K562 (cell line): ENCODE data around the gene CTDSPL. TPM values are rescaled to one million over a fixed set of nuclear protein-coding genes. Genes with fewer than 3 reads are reported as not detected.
A peak's percentile ranks its signal among the peaks of the same experiment; 100 is the strongest.

Source experiments
- EHMT2 ChIP-seq: fragments of 450-650 bp; IDR thresholded peaks from 2 replicates; pipeline ENCODE4 v1.6.1; 2018; ENCODE audit warnings: antibody characterized with exemption
- HNRNPUL1 ChIP-seq: fragments of 200-400 bp; formaldehyde crosslinking; IDR thresholded peaks from 2 replicates; pipeline ENCODE4 v1.6.1; 2017; ENCODE audit warnings: low read length
- NEUROD1 ChIP-seq: fragments of 150-350 bp; IDR thresholded peaks from 2 replicates; pipeline ENCODE4 v1.6.1; 2014; ENCODE audit warnings: borderline replicate concordance, low read length, low read depth; ENCODE audit not compliant: partially characterized antibody
- NR2C2 ChIP-seq, 2 experiments: fragments of 200-800 bp in 1 of 2; sonication (Bioruptor generic) in 1 of 2; sonication (generic) in 1 of 2; formaldehyde crosslinking in 1 of 2; IDR thresholded peaks; 2 replicates each; pipeline versions ENCODE4 v1.6.1 to v1.8.0; 2016 to 2022; ENCODE audit warnings: mild to moderate bottlenecking in 1 of 2, missing compliant biosample characterization in 1 of 2, missing genetic modification characterization in 1 of 2, missing genetic modification reagents in 1 of 2
- PYGO2 ChIP-seq: fragments of 450-650 bp; IDR thresholded peaks from 2 replicates; pipeline ENCODE4 v1.6.1; 2016; ENCODE audit warnings: mild to moderate bottlenecking, missing genetic modification characterization, moderate library complexity, missing compliant biosample characterization
- RB1 ChIP-seq: fragments of 450-650 bp; IDR thresholded peaks from 2 replicates; pipeline ENCODE4 v1.6.1; 2017; ENCODE audit warnings: low read depth, mild to moderate bottlenecking
- RBFOX2 ChIP-seq: fragments of 200-400 bp; formaldehyde crosslinking; IDR thresholded peaks from 2 replicates; pipeline ENCODE4 v1.6.1; 2017; ENCODE audit warnings: low read depth, mild to moderate bottlenecking, low read length, moderate library complexity
- TAF9B ChIP-seq: fragments of 450-650 bp; IDR thresholded peaks from 2 replicates; pipeline ENCODE4 v1.6.1; 2018; ENCODE audit warnings: mild to moderate bottlenecking; ENCODE audit not compliant: partially characterized antibody
- XRCC3 ChIP-seq: fragments of 450-650 bp; IDR thresholded peaks from 2 replicates; pipeline ENCODE4 v1.6.1; 2017; ENCODE audit warnings: mild to moderate bottlenecking, moderate library complexity
- ZSCAN32 ChIP-seq: fragments of 450-650 bp; formaldehyde crosslinking; IDR thresholded peaks from 2 replicates; pipeline ENCODE4 v1.4.0; 2020; ENCODE audit warnings: mild to moderate bottlenecking, moderate library complexity
- polyA plus RNA-seq, 8 experiments: library from polyadenylated mRNA; depleted of rRNA in 4 of 8; stranded (reverse) in 5 of 8; unstranded in 3 of 8; fragments of >200 nt; fragmentation: Nextera tagmentation in 2 of 8; fragmentation: Illumina TruSeq in 1 of 8; extraction: Ambion mirVana in 2 of 8; extraction: Trizol in 1 of 8; gene quantifications; 2 replicates each; pipeline versions ENCODE4 v1.2.1 to v1.2.3, GENCODE V29; 2011 to 2014; ENCODE audit warnings: inconsistent platforms in 1 of 8, missing spikeins in 1 of 8
- total RNA-seq, 7 experiments: library from RNA; depleted of rRNA in 6 of 7; stranded (reverse); fragments of >200 nt in 6 of 7; fragmentation: Illumina TruSeq in 2 of 7; extraction: Trizol in 2 of 7; gene quantifications; 2 replicates each; pipeline versions ENCODE4 v1.2.1 to v1.2.3, GENCODE V29; 2011 to 2021; ENCODE audit warnings: low replicate concordance in 1 of 7
- TF ChIP-seq, protein P1 (sequence below), 2 experiments: fragments of 450-650 bp; conservative IDR thresholded peaks; 2 replicates each; pipeline ENCODE4 v1.6.1; 2017; ENCODE audit warnings: mild to moderate bottlenecking in 2 of 2, moderate library complexity in 2 of 2
- TF ChIP-seq, protein P2 (sequence below), 2 experiments: fragments of 450-650 bp; IDR thresholded peaks; 2 replicates each; pipeline ENCODE4 v1.6.1; 2018; ENCODE audit warnings: mild to moderate bottlenecking in 2 of 2, low read depth in 1 of 2; ENCODE audit not compliant: partially characterized antibody in 2 of 2
- TF ChIP-seq, protein P3 (sequence below): fragments of 200-800 bp; sonication (Bioruptor generic); IDR thresholded peaks from 2 replicates; pipeline ENCODE4 v1.6.1; 2016; ENCODE audit warnings: missing genetic modification characterization, missing compliant biosample characterization
- TF ChIP-seq, protein P4 (sequence below): fragments of 450-650 bp; formaldehyde crosslinking; IDR thresholded peaks from 2 replicates; pipeline ENCODE4 v1.4.0; 2020; ENCODE audit warnings: mild to moderate bottlenecking, mixed read lengths

The CTDSPL gene
- total and polyA plus RNA-seq, 9 of the 15 experiments (the other 6 are each of a cell fraction or from before 2014, with no cell fraction given), result 5.1 to 19.3 (median 11.3) TPM

DNA sequence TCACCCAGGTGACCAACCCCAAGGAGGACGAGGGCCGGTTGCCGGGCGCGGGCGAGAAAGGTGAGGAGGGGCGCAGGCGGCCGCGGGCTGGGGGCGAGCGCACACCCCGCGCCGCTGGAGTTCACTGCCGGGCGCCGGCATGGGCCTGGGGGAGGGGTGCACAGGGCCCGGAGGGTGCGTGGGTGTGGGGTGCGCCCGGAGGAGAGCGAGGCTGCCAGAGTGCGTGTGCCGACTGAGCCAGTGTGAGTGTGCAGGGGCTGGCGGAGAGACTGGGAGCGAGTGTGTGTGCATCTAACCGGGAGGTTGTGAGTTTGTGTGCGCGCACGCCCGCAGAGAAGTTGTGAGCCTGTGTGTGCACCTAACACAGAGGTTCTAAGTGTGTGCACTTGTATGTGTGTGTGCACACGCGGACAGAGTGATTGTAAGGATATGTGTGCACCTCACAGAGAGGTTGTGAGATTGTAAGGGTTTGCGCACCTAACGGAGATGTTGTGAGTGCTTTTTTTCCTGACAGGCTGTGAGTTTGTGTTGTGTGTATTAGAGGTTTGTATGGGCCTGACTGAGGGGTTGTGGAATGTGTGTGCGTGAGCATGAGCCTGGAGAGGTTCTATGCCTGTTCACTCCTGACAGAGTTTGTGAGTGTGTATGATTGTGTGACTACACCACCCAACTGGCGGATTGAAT lies 681 bp downstream of the CTDSPL start (continued):
- TF ChIP-seq NR2C2 (CRISPR knock-in tag; IDR thresholded peaks at IDR 0.05) (peak; percentile 62; the same call in 1 of the 2 replicates), NR2C2 (tag; IDR thresholded peaks at IDR 0.05) (no peak), ZSCAN32 (CRISPR knock-in tag) (no peak), PYGO2 (tag) (no peak), EHMT2 (no peak), XRCC3 (no peak), NEUROD1 (peak; percentile 23), TAF9B (no peak), RB1 (0 out of 2 replicates have a peak, but pooled peaks have one; percentile 12), RBFOX2 (peak; percentile 53), HNRNPUL1 (no peak)
- TF ChIP-seq, protein P1, sequence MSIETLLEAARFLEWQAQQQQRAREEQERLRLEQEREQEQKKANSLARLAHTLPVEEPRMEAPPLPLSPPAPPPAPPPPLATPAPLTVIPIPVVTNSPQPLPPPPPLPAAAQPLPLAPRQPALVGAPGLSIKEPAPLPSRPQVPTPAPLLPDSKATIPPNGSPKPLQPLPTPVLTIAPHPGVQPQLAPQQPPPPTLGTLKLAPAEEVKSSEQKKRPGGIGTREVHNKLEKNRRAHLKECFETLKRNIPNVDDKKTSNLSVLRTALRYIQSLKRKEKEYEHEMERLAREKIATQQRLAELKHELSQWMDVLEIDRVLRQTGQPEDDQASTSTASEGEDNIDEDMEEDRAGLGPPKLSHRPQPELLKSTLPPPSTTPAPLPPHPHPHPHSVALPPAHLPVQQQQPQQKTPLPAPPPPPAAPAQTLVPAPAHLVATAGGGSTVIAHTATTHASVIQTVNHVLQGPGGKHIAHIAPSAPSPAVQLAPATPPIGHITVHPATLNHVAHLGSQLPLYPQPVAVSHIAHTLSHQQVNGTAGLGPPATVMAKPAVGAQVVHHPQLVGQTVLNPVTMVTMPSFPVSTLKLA (conservative IDR thresholded peaks at IDR 0.05), result no peak
- TF ChIP-seq, protein P2, sequence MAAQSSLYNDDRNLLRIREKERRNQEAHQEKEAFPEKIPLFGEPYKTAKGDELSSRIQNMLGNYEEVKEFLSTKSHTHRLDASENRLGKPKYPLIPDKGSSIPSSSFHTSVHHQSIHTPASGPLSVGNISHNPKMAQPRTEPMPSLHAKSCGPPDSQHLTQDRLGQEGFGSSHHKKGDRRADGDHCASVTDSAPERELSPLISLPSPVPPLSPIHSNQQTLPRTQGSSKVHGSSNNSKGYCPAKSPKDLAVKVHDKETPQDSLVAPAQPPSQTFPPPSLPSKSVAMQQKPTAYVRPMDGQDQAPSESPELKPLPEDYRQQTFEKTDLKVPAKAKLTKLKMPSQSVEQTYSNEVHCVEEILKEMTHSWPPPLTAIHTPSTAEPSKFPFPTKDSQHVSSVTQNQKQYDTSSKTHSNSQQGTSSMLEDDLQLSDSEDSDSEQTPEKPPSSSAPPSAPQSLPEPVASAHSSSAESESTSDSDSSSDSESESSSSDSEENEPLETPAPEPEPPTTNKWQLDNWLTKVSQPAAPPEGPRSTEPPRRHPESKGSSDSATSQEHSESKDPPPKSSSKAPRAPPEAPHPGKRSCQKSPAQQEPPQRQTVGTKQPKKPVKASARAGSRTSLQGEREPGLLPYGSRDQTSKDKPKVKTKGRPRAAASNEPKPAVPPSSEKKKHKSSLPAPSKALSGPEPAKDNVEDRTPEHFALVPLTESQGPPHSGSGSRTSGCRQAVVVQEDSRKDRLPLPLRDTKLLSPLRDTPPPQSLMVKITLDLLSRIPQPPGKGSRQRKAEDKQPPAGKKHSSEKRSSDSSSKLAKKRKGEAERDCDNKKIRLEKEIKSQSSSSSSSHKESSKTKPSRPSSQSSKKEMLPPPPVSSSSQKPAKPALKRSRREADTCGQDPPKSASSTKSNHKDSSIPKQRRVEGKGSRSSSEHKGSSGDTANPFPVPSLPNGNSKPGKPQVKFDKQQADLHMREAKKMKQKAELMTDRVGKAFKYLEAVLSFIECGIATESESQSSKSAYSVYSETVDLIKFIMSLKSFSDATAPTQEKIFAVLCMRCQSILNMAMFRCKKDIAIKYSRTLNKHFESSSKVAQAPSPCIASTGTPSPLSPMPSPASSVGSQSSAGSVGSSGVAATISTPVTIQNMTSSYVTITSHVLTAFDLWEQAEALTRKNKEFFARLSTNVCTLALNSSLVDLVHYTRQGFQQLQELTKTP (IDR thresholded peaks at IDR 0.05; ENCODE audit: low read depth in 1 of 2, partially characterized antibody in 2 of 2), result no peak
- TF ChIP-seq, protein P3, sequence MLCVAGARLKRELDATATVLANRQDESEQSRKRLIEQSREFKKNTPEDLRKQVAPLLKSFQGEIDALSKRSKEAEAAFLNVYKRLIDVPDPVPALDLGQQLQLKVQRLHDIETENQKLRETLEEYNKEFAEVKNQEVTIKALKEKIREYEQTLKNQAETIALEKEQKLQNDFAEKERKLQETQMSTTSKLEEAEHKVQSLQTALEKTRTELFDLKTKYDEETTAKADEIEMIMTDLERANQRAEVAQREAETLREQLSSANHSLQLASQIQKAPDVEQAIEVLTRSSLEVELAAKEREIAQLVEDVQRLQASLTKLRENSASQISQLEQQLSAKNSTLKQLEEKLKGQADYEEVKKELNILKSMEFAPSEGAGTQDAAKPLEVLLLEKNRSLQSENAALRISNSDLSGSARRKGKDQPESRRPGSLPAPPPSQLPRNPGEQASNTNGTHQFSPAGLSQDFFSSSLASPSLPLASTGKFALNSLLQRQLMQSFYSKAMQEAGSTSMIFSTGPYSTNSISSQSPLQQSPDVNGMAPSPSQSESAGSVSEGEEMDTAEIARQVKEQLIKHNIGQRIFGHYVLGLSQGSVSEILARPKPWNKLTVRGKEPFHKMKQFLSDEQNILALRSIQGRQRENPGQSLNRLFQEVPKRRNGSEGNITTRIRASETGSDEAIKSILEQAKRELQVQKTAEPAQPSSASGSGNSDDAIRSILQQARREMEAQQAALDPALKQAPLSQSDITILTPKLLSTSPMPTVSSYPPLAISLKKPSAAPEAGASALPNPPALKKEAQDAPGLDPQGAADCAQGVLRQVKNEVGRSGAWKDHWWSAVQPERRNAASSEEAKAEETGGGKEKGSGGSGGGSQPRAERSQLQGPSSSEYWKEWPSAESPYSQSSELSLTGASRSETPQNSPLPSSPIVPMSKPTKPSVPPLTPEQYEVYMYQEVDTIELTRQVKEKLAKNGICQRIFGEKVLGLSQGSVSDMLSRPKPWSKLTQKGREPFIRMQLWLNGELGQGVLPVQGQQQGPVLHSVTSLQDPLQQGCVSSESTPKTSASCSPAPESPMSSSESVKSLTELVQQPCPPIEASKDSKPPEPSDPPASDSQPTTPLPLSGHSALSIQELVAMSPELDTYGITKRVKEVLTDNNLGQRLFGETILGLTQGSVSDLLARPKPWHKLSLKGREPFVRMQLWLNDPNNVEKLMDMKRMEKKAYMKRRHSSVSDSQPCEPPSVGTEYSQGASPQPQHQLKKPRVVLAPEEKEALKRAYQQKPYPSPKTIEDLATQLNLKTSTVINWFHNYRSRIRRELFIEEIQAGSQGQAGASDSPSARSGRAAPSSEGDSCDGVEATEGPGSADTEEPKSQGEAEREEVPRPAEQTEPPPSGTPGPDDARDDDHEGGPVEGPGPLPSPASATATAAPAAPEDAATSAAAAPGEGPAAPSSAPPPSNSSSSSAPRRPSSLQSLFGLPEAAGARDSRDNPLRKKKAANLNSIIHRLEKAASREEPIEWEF (CRISPR knock-in tag), result no peak
- TF ChIP-seq, protein P4, sequence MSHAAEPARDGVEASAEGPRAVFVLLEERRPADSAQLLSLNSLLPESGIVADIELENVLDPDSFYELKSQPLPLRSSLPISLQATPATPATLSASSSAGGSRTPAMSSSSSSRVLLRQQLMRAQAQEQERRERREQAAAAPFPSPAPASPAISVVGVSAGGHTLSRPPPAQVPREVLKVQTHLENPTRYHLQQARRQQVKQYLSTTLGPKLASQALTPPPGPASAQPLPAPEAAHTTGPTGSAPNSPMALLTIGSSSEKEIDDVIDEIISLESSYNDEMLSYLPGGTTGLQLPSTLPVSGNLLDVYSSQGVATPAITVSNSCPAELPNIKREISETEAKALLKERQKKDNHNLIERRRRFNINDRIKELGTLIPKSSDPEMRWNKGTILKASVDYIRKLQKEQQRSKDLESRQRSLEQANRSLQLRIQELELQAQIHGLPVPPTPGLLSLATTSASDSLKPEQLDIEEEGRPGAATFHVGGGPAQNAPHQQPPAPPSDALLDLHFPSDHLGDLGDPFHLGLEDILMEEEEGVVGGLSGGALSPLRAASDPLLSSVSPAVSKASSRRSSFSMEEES (CRISPR knock-in tag), result no peak
